Thoracic aorta (tissue), 2 donors: ENCODE results near the gene PEAK1. TPM values are rescaled to one million over a fixed set of nuclear protein-coding genes. Genes with fewer than 3 reads are reported as not detected.

ENCODE experiments used
- ATAC-seq: fragments of 150-250 bp; one replicate; pipeline ENCODE4 v1.8.0; 2017; ENCODE audit warnings: low read depth; ENCODE audit not compliant: insufficient number of reproducible peaks, low FRiP score
- DNase-seq: peaks from one replicate; pipeline ENCODE4 v3.0.0-alpha.2; 2020; ENCODE audit warnings: low spot score
- H3K27ac ChIP-seq, 2 donors: fragments of 200-600 bp; sonication (generic); 1 replicate in 1 of 2; 2 replicates in 1 of 2; pipeline ENCODE4 v1.5.1; 2016; ENCODE audit warnings: mild to moderate bottlenecking in 2 of 2, moderate library complexity in 2 of 2
- H3K27me3 ChIP-seq: fragments of 200-600 bp; sonication (generic); replicated peaks from 2 replicates; pipeline ENCODE4 v1.6.0; 2016; ENCODE audit warnings: mild to moderate bottlenecking; ENCODE audit not compliant: insufficient read depth
- H3K36me3 ChIP-seq: fragments of 200-600 bp; sonication (generic); one replicate; pipeline ENCODE4 v1.5.1; 2016
- H3K4me1 ChIP-seq, 2 donors: fragments of 200-600 bp; sonication (generic); 1 replicate in 1 of 2; 2 replicates in 1 of 2; pipeline versions ENCODE4 v1.5.1 to v1.6.0; 2016; ENCODE audit warnings: low read depth in 2 of 2, mild to moderate bottlenecking in 1 of 2; ENCODE audit not compliant: control insufficient read depth in 1 of 2
- H3K4me3 ChIP-seq: fragments of 200-600 bp; sonication (generic); 2 replicates; pipeline ENCODE4 v1.5.1; 2016; ENCODE audit warnings: mild to moderate bottlenecking
- H3K9me3 ChIP-seq: fragments of 200-600 bp; sonication (generic); 2 replicates; pipeline ENCODE4 v1.5.1; 2016
- total RNA-seq, 2 donors: library from RNA; depleted of rRNA; stranded (reverse); fragments of >200 nt; gene quantifications; one replicate each; pipeline versions ENCODE4 v1.1.0 to v1.2.3, GENCODE V29; 2016
- TF ChIP-seq, protein P1 (sequence below): fragments of 200-600 bp; sonication (generic); IDR thresholded peaks from one replicate; pipeline ENCODE4 v1.5.1; 2019; ENCODE audit warnings: antibody characterized with exemption

Gene PEAK1
- total RNA-seq, 2 donors from 2014 or later: 94.2 to 95.9 TPM

DNA sequence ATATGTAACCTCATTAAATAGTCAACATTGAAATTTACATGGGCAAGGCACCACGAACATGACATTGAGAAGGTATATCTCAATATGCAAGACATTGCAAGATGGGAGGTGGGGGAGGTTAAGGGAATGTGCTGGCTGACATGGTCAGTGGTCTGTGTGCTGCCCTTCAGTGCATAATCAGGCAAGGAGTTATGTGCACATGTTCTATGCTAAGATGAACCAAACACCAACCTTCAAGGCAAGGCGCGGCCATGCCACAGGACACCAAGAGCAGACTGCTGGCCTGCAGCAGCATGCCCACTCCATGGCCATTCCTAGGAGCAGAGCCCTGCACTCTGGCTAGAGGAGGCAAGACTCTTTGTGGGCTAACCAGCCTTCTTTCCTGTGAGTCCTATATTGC lies 308.1 kb downstream of the PEAK1 start:
- TF ChIP-seq, protein P1, sequence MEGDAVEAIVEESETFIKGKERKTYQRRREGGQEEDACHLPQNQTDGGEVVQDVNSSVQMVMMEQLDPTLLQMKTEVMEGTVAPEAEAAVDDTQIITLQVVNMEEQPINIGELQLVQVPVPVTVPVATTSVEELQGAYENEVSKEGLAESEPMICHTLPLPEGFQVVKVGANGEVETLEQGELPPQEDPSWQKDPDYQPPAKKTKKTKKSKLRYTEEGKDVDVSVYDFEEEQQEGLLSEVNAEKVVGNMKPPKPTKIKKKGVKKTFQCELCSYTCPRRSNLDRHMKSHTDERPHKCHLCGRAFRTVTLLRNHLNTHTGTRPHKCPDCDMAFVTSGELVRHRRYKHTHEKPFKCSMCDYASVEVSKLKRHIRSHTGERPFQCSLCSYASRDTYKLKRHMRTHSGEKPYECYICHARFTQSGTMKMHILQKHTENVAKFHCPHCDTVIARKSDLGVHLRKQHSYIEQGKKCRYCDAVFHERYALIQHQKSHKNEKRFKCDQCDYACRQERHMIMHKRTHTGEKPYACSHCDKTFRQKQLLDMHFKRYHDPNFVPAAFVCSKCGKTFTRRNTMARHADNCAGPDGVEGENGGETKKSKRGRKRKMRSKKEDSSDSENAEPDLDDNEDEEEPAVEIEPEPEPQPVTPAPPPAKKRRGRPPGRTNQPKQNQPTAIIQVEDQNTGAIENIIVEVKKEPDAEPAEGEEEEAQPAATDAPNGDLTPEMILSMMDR: no peak
- no peak for DNase-seq
- Histone ChIP-seq H3K27ac (no peak overlapping the region), H3K4me3 (no peak overlapping the region), H3K27me3 (no peaks in the 10 kb centered on the region), H3K36me3 (no peaks in the 10 kb centered on the region), H3K9me3 (no peaks in the 10 kb centered on the region), H3K4me1 (no peaks in the 10 kb centered on the region)
- no peak for ATAC-seq

DNA sequence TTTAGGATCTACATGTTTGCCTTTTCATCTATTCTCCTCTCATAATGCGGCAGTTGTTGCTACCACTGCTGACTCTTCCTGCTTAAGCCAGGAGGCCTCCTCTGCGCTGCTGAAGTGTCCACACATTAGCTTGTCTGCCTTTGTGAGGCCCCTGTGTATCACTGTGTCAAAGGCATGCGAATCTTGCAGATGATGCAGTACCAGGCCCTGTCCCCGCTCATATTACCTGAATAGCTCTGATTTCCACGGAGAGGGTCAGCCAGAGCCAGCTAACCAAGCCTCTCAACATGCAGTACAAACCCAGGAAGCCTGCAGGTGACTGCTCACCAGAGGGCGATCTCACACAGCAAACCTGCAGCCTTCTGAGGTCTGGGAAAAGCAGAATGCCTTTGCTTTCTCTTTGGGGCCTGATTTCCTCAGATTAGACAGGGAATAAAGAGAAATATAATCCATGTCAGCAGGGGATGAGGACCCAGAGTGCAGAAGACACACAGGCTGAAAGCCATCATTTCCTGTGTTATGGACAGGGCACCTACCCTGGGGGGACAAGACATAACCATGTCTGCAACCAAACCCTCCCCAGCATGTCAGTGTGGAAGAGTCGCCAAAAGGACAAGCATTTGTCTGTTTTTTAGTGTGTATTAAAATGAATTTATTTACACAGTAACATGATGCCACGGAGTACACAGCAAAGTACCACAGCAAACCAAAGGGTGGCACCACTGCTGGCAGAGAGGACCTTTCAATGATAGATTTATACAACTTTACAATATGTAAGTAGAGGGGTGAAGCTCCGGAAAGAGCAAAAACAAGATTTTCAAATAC lies 312.2 kb downstream of the PEAK1 start:
- Histone ChIP-seq H3K27me3 (no peaks in the 10 kb centered on the region), H3K4me3 (no peak overlapping the region), H3K4me1 (no peaks in the 10 kb centered on the region), H3K9me3 (no peaks in the 10 kb centered on the region), H3K36me3 (no peaks in the 10 kb centered on the region), H3K27ac (no peak overlapping the region)
- ATAC-seq (no peak), DNase-seq (no peak)
- TF ChIP-seq, protein P1: peak; percentile 47

- Histone ChIP-seq H3K9me3 (no peaks in the 10 kb centered on the region), H3K27ac (no peak overlapping the region), H3K27me3 (no peaks in the 10 kb centered on the region), H3K4me1 (no peaks in the 10 kb centered on the region), H3K36me3 (no peaks in the 10 kb centered on the region), H3K4me3 (no peak overlapping the region)
- ATAC-seq (no peak), DNase-seq (no peak)
- TF ChIP-seq, protein P1: no peak
These were observed 312.8 kb downstream of the PEAK1 start for GRCh38 chr15:77107068-77107467.

DNA sequence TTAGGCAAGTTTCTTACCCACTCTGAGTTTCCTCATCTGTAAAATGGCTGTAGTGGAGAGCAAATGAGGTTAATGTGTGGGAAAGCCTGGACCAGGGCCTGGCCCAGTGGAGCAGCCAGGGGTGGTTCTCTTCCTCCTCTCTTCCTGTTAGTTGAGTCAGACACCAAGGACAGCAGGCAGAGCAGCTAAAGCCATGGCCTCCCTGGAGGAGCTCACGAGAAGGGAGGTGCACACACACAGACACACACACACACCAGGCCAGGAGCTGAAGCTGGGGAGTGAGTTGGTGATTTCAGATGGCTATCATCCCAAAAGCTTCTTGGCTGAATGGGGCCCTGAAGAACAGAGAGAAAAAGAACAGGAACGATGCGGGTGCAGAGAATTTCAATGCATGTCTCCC lies 315.7 kb downstream of the PEAK1 start:
- Histone ChIP-seq H3K4me3 (no peak overlapping the region), H3K36me3 (no peaks in the 10 kb centered on the region), H3K27me3 (no peaks in the 10 kb centered on the region), H3K4me1 (no peaks in the 10 kb centered on the region), H3K27ac (no peak overlapping the region), H3K9me3 (no peaks in the 10 kb centered on the region)
- DNase-seq (no peak), ATAC-seq (no peak)
- TF ChIP-seq, protein P1: no peak

DNA sequence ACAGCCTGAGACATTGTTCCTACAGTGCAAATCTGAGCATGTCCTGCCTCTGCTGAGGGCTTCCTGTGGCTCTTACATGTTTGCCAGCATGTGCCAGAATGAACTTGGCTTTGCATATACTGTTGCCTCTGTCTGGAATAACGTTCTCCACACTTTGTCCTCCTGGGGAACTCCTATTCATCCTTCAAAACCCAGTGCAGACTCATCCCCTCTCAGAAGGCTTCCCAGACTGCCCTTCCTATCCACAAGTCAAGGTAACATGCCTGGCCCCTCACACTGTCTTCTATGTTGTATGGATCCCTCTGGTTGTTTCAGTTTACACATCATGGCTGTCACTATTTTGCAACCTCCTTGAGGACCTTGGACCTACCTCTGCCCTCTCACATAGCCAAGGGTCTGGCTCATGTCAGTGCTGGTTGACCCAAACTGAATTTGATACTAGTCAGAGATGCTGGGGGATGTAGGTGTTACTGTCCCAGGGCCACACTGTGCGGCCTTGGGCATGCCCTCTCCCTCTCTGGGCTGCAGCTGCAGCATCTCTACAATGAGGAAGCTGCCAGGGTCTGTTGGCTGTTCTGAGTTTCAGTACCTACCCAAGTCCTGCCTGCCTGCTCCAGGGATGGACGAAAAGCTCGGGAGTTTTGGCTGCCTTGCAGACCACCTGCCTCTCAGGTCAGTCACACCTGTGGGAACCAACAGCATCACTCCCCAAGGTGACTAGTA lies 320.0 kb downstream of the PEAK1 start:
- Histone ChIP-seq H3K27ac (no peak overlapping the region), H3K27me3 (no peaks in the 10 kb centered on the region), H3K4me3 (no peak overlapping the region), H3K4me1 (no peaks in the 10 kb centered on the region), H3K36me3 (no peaks in the 10 kb centered on the region), H3K9me3 (no peaks in the 10 kb centered on the region)
- no peak for DNase-seq
- ATAC-seq: no peak
- TF ChIP-seq, protein P1: no peak
